HL-60 (cell line): ENCODE measurements around the gene GRHL1.

ENCODE experiments used
- CTCF ChIP-seq: IDR thresholded peaks from one replicate; pipeline ENCODE4 v1.5.1; 2011; ENCODE audit warnings: low read length, control low read depth, inconsistent platforms; ENCODE audit not compliant: insufficient read depth
- GABPA ChIP-seq: IDR thresholded peaks from 2 replicates; pipeline ENCODE4 v1.6.1; 2012; ENCODE audit warnings: low read depth
- SPI1 ChIP-seq: IDR thresholded peaks from 2 replicates; pipeline ENCODE4 v1.6.1; 2012; ENCODE audit warnings: low read depth, mild to moderate bottlenecking, borderline replicate concordance

- TF ChIP-seq CTCF: no peak
- TF ChIP-seq SPI1: no peak
- no peak for TF ChIP-seq GABPA
Measured at GRCh38 chr2:9984217-9984739, 32.8 kb downstream of the GRHL1 start.
